ENCODE measurements around the gene GFOD2.

GFOD2 gene

DNA sequence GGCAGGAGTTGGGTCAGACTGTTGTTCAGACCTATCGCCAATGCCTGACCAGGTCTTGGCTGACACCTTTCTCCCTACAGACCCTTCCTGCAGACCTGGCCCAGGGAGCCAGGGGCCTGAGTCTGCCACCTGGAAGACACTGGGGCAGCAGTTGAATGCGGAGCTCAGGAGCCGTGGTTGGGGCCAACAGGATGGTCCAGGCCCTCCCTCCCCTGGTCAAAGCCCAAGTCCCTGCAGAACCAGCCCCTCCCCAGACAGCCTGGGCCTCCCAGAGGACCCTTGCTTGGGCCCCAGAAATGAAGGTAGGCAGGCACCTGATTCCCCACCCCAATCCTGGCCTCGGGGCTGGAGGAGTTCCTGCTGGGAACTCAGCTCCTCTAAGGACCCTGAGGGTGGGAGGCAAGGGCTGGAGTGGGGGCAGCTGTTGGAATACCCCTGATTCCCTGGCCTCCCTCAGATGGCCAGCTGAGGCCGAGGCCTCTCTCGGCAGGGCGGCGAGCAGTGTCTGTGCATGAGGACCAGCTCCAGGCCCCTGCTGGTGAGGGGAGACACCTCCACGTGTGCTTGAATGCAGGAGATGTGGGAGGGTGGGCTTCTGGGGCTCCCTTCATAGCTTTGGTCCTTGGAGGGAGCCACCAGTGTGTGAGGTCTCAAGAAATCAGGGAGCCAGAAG is 62.6 kb downstream of the GFOD2 start:
- DNase-seq: no peak

DNA sequence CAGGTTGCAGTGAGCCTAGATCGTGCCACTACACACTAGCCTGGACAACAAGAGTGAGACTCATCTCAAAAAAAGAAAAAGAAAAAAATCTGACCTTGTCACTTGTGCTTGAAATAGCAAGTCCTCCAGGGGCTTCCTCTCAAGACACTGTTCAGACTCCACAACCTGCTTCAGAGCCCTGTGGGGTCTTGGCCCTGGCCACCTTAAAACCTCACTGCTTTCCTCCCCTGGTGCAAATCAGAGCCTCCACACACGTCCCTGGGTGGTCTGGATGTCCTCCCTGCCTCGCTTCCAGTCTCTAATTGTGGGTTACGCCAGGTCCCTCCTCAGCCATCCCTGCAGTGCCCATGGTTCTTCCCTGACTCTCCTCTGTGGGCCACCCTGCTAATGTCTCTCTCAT is 63.8 kb downstream of the GFOD2 start:
- DNase-seq: no peak

DNA sequence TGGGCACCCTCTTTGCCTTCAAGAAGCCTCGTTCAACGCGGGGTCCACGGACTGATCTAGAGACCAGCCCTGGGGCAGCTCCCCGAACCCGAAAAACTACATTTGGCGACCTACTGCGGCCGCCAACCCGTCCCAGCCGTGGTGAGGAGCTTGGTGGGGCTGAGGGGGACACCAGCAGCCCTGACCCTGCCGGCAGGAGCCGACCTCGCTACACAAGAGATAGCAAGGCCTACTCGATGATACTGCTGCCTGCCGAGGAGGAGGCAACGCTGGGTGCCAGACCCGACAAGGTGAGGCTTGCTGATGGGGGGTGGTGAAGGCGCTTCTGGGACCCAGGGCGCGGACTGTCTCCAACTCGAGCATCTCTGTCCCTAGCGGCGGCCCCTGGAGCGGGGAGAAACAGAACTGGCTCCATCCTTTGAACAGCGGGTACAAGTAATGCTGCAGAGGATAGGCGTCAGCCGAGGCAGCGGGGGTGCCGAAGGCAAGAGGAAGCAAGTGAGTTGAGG is 64.7 kb downstream of the GFOD2 start:
- DNase-seq: no peak

DNA sequence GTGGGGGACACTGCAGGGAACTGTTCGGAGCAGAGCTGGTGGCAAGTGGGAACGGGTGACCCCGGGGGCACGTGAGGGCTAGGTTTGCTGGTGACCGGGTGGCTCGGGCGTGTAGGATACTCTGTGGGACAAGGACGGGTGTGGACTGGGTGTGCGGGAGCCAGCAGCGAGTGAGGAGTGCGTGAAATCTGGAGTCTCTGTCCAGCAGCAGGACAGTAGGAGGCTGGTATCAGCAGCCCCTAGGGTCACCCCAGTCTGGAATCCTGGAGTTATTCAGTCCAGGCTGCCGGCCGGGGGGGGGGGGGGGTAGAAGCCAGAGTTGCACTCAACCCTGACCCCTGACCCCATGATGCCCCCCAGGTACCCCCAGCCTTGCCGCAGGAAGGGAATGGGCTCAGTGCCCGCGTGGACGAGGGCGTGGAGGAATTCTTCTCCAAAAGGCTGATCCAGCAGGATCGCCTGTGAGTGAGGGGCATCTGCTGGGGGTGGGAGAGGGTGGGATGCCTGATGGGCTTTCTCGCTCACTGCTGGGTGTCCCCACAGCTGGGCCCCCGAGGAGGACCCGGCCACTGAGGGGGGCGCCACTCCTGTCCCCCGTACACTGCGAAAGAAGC is 65.2 kb downstream of the GFOD2 start:
- DNase-seq: no peak

DNA sequence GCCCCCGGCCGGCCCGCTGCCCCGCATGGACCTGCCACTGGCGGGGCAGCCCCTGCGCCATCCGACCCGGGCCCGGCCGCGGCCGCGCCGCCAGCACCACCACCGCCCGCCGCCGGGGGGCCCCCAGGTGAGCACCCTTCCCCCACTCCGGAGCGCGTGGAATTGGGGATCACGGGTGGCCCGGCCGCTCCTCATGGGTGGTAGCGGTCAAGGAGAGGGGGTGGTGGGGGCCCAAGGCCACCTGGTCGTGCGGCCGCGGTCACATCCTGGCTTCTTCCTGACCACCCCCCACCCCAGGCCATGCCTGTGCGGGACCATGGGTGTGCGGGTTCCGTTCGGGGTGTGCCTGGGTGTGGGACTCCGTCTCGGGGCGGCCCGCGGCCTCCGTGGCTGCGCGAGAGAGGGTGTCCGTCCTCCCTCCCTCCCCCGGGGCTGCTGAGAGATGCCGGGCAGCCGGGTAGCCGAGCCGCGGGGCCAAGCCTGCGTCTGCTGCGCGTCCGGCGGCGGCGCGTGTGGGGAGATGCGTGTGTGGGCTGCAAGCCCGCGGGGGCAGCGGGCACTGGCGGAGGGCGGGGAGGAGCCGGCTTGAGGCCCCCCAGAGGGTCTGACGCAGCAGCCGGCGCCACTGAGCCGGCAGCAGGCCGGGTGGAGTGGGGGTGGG is 65.9 kb downstream of the GFOD2 start:
- no peak for DNase-seq

DNA sequence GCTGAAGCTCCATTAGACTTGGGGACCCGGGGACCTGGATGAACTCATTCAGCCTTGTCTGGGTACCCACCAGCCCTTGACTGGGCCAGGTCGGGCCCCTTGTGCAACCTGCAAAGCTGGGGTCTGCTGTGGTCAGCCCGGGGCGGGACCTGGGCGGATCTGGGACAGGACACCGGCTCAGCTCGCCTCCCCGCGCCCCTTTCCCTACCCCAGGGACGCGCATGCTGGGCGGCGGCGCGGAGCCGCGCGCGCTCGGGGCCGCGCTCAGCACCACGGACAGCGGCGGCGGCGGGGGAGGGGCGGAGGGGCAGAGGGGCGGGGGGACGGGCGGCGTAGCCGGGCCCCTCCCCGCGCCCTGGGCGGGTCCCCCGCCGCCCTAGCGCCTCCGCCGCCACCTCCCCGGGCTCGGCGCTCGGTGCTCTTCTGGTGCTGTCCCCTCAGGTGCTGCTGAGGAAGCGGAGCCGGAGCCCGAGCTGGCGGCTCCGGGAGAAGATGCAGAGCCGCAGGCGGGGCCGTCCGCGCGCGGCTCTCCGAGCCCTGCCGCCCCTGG is 66.5 kb downstream of the GFOD2 start:
- DNase-seq: peak; percentile 12

DNA sequence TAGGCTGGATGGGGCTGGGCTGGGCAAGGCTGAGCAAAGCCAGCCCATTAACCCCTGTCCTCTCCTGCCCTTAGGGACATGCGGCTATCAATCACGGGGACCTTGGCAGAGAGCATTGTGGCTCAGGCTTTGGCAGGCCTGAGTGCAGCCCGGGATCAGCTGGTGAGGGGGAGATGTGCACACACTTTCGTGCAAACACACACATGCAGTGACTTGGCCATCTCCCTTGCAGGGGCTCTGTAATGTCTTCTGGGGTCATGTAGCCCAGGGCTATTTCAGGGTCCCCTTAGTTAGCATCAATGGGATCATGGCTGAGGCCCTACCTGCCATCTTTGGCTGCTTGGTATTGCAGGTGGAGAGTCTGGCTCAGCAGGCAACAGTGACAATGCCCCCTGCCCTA is 67.3 kb downstream of the GFOD2 start:
- DNase-seq: no peak

DNA sequence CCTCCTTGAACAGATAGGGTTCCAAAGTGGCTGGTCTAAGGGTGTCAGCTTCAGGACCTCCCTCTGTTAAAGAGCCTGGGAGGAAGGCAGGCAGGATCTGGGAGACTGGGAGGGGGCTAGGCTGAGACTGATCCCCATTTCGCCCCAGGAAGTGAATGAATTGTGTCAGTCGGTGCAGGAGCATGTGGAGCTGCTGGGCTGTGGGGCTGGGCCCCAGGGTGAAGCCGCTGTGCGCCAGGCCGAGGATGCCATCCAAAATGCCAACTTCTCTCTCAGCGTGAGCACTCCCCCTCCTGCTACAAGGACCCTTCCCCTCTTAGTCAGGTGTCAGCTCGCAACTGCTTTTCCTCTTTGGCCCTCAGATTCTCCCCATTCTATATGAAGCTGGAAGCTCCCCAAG is 68.1 kb downstream of the GFOD2 start:
- DNase-seq: no peak

DNA sequence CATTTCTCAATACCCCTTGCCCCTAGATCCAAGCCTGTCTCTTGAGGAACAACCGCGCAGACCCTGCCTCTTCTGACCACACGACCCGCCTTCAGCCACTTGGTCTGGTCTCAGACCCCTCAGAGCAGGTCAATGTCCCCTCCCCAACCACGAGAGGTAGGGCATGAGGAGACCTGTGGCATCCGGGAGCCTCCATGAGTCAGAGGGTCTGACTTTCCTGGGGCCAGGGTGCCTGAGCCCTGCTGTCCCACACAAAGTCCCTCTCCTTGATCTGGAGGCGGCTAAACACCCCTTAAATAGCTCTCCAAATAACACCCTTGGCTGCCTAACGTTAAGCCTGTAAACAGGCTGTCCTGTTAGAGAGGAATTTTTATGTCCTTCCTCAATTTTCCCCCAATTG is 69.1 kb downstream of the GFOD2 start:
- DNase-seq: no peak

DNA sequence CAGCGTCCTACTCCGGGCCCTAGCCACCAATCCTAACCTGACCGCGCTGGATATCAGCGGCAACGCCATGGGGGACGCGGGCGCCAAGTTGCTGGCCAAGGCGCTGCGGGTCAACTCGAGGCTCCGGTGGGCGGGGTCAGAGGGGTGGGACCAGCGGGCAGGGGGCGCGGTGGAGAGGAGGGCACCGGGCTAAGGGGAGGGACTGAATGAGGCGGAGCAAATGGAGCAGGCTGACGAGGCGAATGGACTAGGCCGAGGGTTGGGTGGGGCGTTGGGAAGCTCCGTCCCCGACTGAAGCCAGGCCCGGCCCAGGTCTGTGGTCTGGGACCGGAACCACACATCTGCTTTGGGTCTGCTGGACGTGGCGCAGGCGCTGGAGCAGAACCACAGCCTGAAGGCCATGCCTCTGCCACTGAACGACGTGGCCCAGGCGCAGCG is 69.6 kb downstream of the GFOD2 start:
- DNase-seq: no peak

DNA sequence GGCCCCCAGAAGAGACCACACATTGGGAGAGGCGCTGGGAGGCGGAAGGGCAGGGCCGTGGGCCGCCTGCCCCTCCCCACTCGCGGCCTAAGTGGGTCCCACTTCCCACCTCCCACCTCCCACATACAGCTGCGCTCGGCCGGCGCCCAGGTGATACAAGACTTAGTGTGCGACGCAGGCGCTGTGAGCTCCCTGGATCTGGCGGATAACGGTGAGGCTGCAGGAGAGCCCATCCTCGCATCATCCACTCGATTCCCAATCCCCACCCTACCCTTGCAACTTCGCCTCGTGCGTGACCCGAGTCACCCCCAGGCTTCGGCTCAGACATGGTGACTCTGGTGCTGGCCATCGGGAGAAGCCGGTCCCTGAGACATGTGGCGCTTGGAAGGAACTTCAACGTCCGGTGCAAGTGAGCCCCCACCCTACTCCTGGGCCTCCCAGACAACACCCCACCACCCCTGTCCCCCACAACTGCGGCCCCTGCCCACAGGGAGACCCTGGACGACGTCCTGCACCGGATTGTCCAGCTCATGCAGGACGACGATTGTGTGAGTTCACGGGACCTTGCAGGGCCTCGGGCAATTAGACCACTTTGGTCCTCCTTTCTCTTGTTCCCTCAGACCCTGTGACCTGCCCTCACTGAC is 70.2 kb downstream of the GFOD2 start:
- no peak for DNase-seq

DNA sequence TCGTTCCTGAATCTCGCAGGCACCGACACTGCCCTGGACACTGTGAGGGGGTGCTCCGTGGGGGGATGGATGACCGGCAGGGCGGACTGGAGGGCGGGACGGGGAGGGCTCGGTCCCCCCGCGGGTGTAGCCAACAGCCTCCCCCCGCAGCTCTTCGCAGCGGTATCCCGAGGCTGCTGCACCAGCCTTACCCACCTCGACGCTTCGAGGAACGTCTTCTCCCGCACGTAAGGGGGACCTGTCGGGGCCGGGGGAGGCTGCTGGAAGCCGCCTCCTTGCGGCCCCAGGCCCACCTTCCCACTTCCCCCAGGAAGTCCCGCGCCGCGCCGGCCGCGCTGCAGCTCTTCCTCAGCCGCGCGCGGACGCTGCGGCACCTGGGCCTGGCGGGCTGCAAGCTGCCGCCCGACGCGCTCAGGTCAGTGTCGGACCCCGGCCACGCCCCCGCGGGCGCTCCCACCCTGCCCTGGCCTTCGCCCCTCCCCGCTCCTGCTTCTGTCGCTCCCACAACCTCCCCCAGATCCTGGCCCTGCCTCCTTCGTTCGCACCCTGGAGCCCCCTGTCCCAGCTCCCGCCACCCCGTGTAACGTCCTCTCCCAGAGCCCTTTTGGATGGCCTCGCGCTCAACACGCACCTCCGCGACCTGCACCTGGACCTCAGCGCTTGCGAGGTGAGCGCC is 70.9 kb downstream of the GFOD2 start:
- no peak for DNase-seq

DNA sequence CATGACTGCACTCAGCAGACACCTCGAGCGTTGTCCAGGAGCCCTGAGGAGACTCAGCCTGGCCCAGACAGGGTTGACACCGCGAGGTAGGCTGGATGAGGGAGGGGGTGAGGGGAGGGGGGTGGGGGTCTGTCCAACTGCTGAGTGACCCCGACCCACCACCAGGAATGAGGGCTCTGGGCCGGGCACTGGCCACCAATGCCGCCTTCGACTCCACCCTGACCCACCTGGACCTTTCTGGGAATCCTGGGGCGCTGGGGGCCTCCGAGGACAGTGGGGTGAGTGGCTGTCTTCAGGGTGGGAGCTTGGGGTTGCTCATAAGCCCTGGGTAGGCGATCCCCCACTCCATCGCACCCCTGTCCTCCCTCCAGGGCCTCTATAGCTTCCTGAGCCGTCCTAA is 71.4 kb downstream of the GFOD2 start:
- DNase-seq: no peak

DNA sequence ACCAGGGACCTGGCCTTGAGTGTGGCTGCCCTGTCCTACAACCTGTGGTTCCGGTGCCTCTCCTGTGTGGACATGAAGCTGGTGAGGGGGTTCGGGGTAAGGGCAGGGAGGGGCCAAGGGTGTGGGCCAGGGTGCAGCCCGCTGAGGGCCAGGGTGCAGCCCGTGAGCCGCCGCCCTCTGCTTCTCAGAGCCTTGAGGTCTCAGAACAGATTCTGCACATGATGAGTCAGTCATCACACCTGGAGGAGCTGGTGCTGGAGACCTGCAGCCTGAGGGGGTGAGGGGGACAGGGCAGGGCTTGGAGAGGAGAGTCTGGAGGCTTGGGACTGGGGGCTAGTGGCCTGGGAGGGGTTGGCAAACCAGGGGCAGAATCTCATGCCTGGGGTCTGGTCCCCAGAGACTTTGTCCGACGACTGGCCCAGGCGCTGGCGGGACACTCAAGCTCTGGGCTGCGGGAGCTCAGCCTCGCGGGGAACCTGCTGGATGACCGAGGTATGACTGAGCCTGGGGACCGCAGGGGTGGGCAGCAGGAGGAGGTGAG is 71.9 kb downstream of the GFOD2 start:
- DNase-seq: no peak

DNA sequence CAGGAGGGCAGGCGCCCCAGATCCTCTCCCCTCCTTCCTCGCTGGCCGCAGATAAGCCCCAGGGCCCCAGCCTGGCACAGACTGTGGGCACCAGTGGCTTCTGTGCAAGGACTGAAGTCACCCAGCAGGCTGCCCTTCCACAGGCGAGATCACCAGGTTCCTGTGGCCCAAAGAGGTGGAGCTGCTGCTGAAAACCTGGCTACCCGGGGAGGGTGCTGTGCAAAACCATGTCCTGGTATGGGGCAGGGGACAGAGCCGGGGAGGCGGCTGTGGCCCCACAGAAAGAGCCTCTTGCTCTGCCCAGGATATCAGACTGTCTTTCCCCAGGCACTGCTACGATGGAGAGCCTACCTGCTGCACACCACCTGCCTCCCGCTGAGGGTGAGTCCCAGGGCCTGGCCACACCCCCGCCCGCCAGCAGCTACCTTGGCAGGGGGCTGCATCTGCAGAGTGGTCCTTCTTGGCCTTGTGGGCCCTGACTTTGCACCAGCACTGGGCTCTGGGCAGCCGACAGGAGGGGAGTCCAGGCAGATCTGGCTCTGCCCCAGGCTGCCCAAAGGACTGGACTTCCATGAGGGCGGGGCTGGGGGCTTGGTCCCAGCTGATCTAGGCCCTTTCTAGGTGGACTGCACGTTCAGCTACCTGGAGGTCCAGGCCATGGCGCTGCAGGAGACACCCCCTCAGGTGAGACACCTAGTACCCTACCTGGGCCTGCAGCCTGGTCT is 73.6 kb downstream of the GFOD2 start:
- DNase-seq: no peak

DNA sequence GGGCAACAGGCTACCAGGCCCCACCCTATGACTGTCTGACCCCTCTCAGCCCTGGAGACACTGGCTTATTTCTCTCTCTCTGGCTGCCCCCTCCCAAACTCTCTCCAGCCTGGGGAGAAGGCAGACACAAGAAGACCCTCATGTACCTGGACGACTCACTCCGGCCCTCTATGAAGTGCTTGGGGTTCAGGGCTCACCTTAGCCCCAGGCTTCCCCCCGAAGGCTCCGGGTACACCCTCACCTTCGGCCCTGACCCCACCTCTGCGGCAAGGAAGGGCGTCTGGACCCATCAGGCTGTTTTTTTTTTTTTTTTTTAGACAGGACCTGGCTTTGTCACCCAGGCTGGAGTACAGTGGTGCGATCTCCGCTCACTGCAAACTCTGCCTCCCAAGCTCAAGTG is 75.1 kb downstream of the GFOD2 start:
- no peak for DNase-seq

DNA sequence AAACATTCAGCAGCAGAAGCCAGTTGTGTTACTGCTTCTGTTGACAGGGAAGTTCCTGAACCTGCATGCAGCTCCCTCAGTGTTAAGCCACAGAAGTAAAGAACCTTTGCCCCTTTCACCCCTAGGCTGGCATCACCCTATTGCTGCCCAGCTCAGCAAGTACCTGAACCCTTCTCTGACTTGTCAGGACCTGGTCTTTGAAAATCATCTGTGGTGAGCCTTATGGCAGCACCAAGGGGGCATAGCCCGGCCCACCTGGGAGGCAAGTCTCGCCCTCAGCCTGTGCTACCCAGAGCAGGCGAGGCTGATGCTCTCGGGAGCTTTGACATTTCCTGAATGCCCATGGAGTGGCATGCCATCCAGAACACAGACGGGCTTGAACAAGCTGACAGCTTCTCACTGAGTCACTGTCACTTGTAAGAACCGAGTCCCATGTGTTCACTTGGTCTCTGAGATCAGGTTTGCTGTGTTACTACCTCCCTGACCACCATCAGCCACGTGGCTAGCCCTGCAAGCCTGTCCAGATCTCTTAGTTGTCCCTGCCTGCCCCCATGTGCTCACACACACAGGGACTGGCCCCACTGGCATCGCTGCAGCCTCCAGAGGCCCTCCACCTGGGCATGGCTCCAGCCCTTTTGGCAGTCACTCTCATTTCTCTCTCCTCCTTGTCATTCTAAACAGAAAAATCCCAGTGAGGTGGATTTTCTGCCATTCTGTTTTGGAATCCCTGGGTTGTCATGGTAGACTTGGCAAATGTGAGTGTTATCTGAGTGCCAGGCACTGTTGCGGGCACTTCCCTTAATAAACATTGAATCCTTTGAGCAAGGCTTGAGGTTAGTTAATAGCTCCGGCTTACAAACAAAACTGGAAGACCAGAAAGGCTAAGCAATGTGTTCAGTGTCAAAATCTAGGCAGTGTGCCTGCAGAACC is 77.1 kb downstream of the GFOD2 start:
- DNase-seq: no peak

DNA sequence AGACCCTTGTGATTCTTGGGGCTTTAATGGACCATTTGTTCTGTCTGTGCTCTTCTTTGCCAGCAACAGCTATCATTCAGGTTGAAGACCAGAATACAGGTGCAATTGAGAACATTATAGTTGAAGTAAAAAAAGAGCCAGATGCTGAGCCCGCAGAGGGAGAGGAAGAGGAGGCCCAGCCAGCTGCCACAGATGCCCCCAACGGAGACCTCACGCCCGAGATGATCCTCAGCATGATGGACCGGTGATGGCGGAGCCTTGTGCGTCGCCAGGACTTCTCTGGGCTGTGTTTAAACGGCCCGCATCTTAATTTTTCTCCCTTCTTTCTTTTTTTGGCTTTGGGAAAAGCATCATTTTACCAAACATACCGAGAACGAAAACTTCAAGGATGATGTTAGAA is 81.5 kb downstream of the GFOD2 start:
- DNase-seq: no peak

DNA sequence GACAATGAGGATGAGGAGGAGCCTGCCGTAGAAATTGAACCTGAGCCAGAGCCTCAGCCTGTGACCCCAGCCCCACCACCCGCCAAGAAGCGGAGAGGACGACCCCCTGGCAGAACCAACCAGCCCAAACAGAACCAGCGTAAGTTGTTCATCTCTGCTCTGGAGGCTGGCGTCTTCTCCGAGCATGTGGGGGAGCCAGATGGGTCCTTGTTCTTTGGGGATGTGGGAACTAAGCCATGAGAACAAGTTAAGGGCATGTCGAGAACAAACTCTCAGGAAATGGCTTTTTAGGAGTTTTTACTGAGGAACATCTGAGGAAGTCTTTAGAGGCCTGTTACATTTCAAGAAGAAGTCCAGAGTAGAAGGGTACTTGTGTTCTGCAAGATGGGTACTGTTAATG is 82.4 kb downstream of the GFOD2 start:
- DNase-seq: no peak

DNA sequence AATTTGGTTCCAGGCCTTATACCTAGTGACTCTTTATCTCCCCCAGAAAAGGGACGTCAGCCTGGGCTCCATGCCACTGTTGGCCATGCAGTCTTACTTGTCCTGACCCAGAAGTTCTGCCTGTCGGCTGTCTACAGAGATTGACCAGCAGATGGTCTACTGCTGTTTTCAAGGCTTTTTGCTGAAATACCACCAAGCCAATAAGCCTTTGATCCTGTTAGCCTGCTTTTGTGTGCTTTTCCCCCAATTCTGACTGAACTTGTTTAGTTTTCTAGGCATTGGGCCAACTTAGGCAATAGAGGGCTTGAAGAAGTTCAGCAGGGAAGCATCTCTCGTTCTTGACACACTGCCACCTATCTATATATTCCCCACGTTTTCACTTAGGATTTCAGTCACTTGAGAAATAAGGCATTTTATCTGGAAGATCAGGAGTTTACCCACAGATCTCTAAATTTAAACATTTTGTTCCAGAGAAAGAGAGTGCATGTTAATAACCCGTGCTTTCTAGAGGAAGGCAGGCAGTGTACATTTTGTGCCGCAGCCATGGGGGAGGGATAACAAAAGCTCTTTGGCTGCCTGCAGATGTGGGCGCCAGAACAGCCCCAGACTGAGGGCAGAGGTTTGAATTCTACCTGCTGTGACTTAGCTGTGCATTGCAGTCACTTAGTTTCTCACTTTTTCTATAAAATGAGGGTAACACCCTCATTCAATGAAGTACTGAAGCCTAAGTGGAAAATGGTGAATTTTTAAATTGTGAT is 86.5 kb downstream of the GFOD2 start:
- no peak for DNase-seq

Measured in NCI-H226 (cell line).